ENCODE data around the gene NCAPD3.

NCAPD3 gene

GRCh38 chr11:134223836-134224709 is at the start of gene NCAPD3, which contains the start of gene VPS26B:
TSS of gene NCAPD3 (minus strand) at chr11:134223967. CDS start at chr11:134223926, 41 bp downstream.
TSS of gene VPS26B (plus strand) at chr11:134224671. CDS start at chr11:134225123, 452 bp downstream.
- Histone ChIP-seq H3K36me3 (ENCODE audit: insufficient read depth, low read length) (peaks cover 4% of the 10 kb centered on the region), H3K9ac (ENCODE audit: low read depth, low read length) (peak within 1 kb of the TSS; percentile 94), H3K9me3 (ENCODE audit: control insufficient read depth, insufficient read depth, low read length) (no peaks in the 10 kb centered on the region), H3K4me1 (ENCODE audit: insufficient read depth, low read length) (0 out of 2 replicates have a peak, but pooled peaks cover 4% of the 10 kb centered on the region)

GRCh38 chr11:134273317-134273712 is 49.5 kb upstream of the NCAPD3 start:
- Histone ChIP-seq H3K9me3 (ENCODE audit: control insufficient read depth, insufficient read depth, low read length) (no peaks in the 10 kb centered on the region), H3K9ac (ENCODE audit: low read depth, low read length) (peak overlapping the region; percentile 5; the same call in 1 of the 2 replicates), H3K4me1 (ENCODE audit: insufficient read depth, low read length) (peaks cover 18% of the 10 kb centered on the region), H3K36me3 (ENCODE audit: insufficient read depth, low read length) (no peaks in the 10 kb centered on the region)

GRCh38 chr11:134272381-134273316 is 48.9 kb upstream of the NCAPD3 start:
- no peaks in the 10 kb centered on the region for H3K36me3 ChIP-seq (ENCODE audit: insufficient read depth, low read length)
- peak overlapping the region; percentile 5; the same call in 1 of the 2 replicates for H3K9ac ChIP-seq (ENCODE audit: low read depth, low read length)
- H3K4me1 ChIP-seq (ENCODE audit: insufficient read depth, low read length): peaks cover 18% of the 10 kb centered on the region
- H3K9me3 ChIP-seq (ENCODE audit: control insufficient read depth, insufficient read depth, low read length): no peaks in the 10 kb centered on the region

GRCh38 chr11:134271978-134272377 is 48.2 kb upstream of the NCAPD3 start:
- peaks cover 23% of the 10 kb centered on the region for H3K4me1 ChIP-seq (ENCODE audit: insufficient read depth, low read length)
- no peaks in the 10 kb centered on the region for H3K9me3 ChIP-seq (ENCODE audit: control insufficient read depth, insufficient read depth, low read length)

GRCh38 chr11:134270250-134270714 is 46.5 kb upstream of the NCAPD3 start:
- Histone ChIP-seq H3K9me3 (ENCODE audit: control insufficient read depth, insufficient read depth, low read length) (no peaks in the 10 kb centered on the region), H3K36me3 (ENCODE audit: insufficient read depth, low read length) (no peaks in the 10 kb centered on the region), H3K9ac (ENCODE audit: low read depth, low read length) (no peak overlapping the region), H3K4me1 (ENCODE audit: insufficient read depth, low read length) (peaks cover 28% of the 10 kb centered on the region)

More at GRCh38 chr11:134271978-134272377, 48.2 kb upstream of the NCAPD3 start:
- Histone ChIP-seq H3K36me3 (ENCODE audit: insufficient read depth, low read length) (no peaks in the 10 kb centered on the region), H3K9ac (ENCODE audit: low read depth, low read length) (no peak overlapping the region)

GRCh38 chr11:134267966-134268365 is 44.2 kb upstream of the NCAPD3 start:
- Histone ChIP-seq H3K9ac (ENCODE audit: low read depth, low read length) (no peak overlapping the region), H3K36me3 (ENCODE audit: insufficient read depth, low read length) (no peaks in the 10 kb centered on the region), H3K4me1 (ENCODE audit: insufficient read depth, low read length) (peaks cover 17% of the 10 kb centered on the region), H3K9me3 (ENCODE audit: control insufficient read depth, insufficient read depth, low read length) (no peaks in the 10 kb centered on the region)

- Histone ChIP-seq H3K4me1 (ENCODE audit: insufficient read depth, low read length) (peaks cover 14% of the 10 kb centered on the region), H3K9ac (ENCODE audit: low read depth, low read length) (no peak overlapping the region), H3K9me3 (ENCODE audit: control insufficient read depth, insufficient read depth, low read length) (no peaks in the 10 kb centered on the region), H3K36me3 (ENCODE audit: insufficient read depth, low read length) (no peaks in the 10 kb centered on the region)
Measured at GRCh38 chr11:134267461-134267860, 43.7 kb upstream of the NCAPD3 start.

- H3K36me3 ChIP-seq (ENCODE audit: insufficient read depth, low read length): no peaks in the 10 kb centered on the region
- H3K9ac ChIP-seq (ENCODE audit: low read depth, low read length): no peak overlapping the region
- H3K9me3 ChIP-seq (ENCODE audit: control insufficient read depth, insufficient read depth, low read length): no peaks in the 10 kb centered on the region
- H3K4me1 ChIP-seq (ENCODE audit: insufficient read depth, low read length): peaks cover 10% of the 10 kb centered on the region
Measured at GRCh38 chr11:134266841-134267251, 43.1 kb upstream of the NCAPD3 start.

GRCh38 chr11:134266440-134266839 is 42.7 kb upstream of the NCAPD3 start:
- H3K9ac ChIP-seq (ENCODE audit: low read depth, low read length): no peak overlapping the region
- H3K36me3 ChIP-seq (ENCODE audit: insufficient read depth, low read length): no peaks in the 10 kb centered on the region; the same call in 1 of the 2 replicates
- no peaks in the 10 kb centered on the region for H3K9me3 ChIP-seq (ENCODE audit: control insufficient read depth, insufficient read depth, low read length)
- peaks cover 10% of the 10 kb centered on the region for H3K4me1 ChIP-seq (ENCODE audit: insufficient read depth, low read length)

- H3K36me3 ChIP-seq (ENCODE audit: insufficient read depth, low read length): no peaks in the 10 kb centered on the region; the same call in 1 of the 2 replicates
- H3K9ac ChIP-seq (ENCODE audit: low read depth, low read length): no peak overlapping the region
- no peaks in the 10 kb centered on the region for H3K9me3 ChIP-seq (ENCODE audit: control insufficient read depth, insufficient read depth, low read length)
- H3K4me1 ChIP-seq (ENCODE audit: insufficient read depth, low read length): peaks cover 10% of the 10 kb centered on the region
Measured at GRCh38 chr11:134264966-134265764, 41.4 kb upstream of the NCAPD3 start.

- Histone ChIP-seq H3K36me3 (ENCODE audit: insufficient read depth, low read length) (peaks cover 7% of the 10 kb centered on the region; the same call in 1 of the 2 replicates), H3K4me1 (ENCODE audit: insufficient read depth, low read length) (peaks cover 3% of the 10 kb centered on the region), H3K9me3 (ENCODE audit: control insufficient read depth, insufficient read depth, low read length) (no peaks in the 10 kb centered on the region), H3K9ac (ENCODE audit: low read depth, low read length) (no peak overlapping the region)
Measured at GRCh38 chr11:134261626-134262488, 38.1 kb upstream of the NCAPD3 start.

GRCh38 chr11:134260983-134261382 is 37.2 kb upstream of the NCAPD3 start:
- H3K36me3 ChIP-seq (ENCODE audit: insufficient read depth, low read length): peaks cover 7% of the 10 kb centered on the region; the same call in 1 of the 2 replicates
- H3K4me1 ChIP-seq (ENCODE audit: insufficient read depth, low read length): no peaks in the 10 kb centered on the region
- no peaks in the 10 kb centered on the region for H3K9me3 ChIP-seq (ENCODE audit: control insufficient read depth, insufficient read depth, low read length)
- H3K9ac ChIP-seq (ENCODE audit: low read depth, low read length): no peak overlapping the region

GRCh38 chr11:134260503-134260902 is 36.7 kb upstream of the NCAPD3 start:
- Histone ChIP-seq H3K4me1 (ENCODE audit: insufficient read depth, low read length) (no peaks in the 10 kb centered on the region), H3K36me3 (ENCODE audit: insufficient read depth, low read length) (peaks cover 7% of the 10 kb centered on the region; the same call in 1 of the 2 replicates), H3K9me3 (ENCODE audit: control insufficient read depth, insufficient read depth, low read length) (no peaks in the 10 kb centered on the region), H3K9ac (ENCODE audit: low read depth, low read length) (no peak overlapping the region)

Data from ES-I3 (cell line).